Neural cell (in vitro differentiated cells): Measurements from ENCODE around the gene TLX2. TPM values are rescaled to one million over a fixed set of nuclear protein-coding genes. Genes with fewer than 3 reads are reported as not detected.

Experiments used
- H2AFZ ChIP-seq: fragments of 200-600, 300-800 bp; sonication (generic), shearing (Covaris generic); 2 replicates; pipeline ENCODE4 v1.6.0; 2014; ENCODE audit warnings: low read depth, mild to moderate bottlenecking, antibody characterized with exemption, low read length, moderate library complexity
- H3F3A ChIP-seq: fragments of 200-600 bp; shearing (Covaris generic); 2 replicates; pipeline ENCODE4 v1.6.1; 2016; ENCODE audit warnings: mild to moderate bottlenecking, moderate library complexity, mixed read lengths, antibody characterized with exemption, low read length; ENCODE audit not compliant: insufficient read depth, poor library complexity, severe bottlenecking
- H3K27ac ChIP-seq: fragments of 200-600, 300-800 bp; sonication (generic), shearing (Covaris generic); 2 replicates; pipeline ENCODE4 v1.5.1; 2014; ENCODE audit warnings: mild to moderate bottlenecking, low read length, moderate library complexity
- H3K27me3 ChIP-seq: fragments of 300-800, 200-600 bp; sonication (generic), shearing (Covaris generic); 2 replicates; pipeline ENCODE4 v1.6.0; 2014; ENCODE audit warnings: mild to moderate bottlenecking, low read depth, low read length, moderate library complexity; ENCODE audit not compliant: insufficient read depth
- H3K36me3 ChIP-seq: fragments of 300-800, 200-600 bp; sonication (generic), shearing (Covaris generic); 2 replicates; pipeline ENCODE4 v1.5.1; 2014; ENCODE audit warnings: mild to moderate bottlenecking, antibody characterized with exemption, low read length, moderate library complexity; ENCODE audit not compliant: insufficient read depth
- H3K4me2 ChIP-seq: fragments of 300-800, 200-600 bp; sonication (generic), shearing (Covaris generic); 2 replicates; pipeline ENCODE4 v1.6.0; 2014; ENCODE audit warnings: mild to moderate bottlenecking, low read length
- H3K4me3 ChIP-seq: fragments of 300-800, 200-600 bp; sonication (generic), shearing (Covaris generic); 2 replicates; pipeline ENCODE4 v1.5.1; 2014; ENCODE audit warnings: mild to moderate bottlenecking, low read length, moderate library complexity
- H3K79me2 ChIP-seq: fragments of 200-600 bp; shearing (Covaris generic); replicated peaks from 2 replicates; pipeline ENCODE4 v1.6.0; 2014; ENCODE audit warnings: mild to moderate bottlenecking, low read length, moderate library complexity; ENCODE audit not compliant: insufficient read depth
- H3K9ac ChIP-seq: fragments of 300-800, 200-600 bp; sonication (generic), shearing (Covaris generic); 2 replicates; pipeline ENCODE4 v1.6.1; 2016; ENCODE audit warnings: mild to moderate bottlenecking, low read length, mixed read lengths
- H3K9me2 ChIP-seq: fragments of 200-600 bp; shearing (Covaris generic); 2 replicates; pipeline ENCODE4 v1.6.1; 2016; ENCODE audit warnings: mild to moderate bottlenecking, low read length, mixed read lengths; ENCODE audit not compliant: insufficient read depth
- H3K9me3 ChIP-seq: fragments of 200-600, 300-800 bp; sonication (generic), shearing (Covaris generic); 2 replicates; pipeline ENCODE4 v1.6.1; 2016; ENCODE audit warnings: mild to moderate bottlenecking, mixed run types, low read length, moderate library complexity, mixed read lengths
- H4K20me1 ChIP-seq: fragments of 200-600 bp; shearing (Covaris generic); 2 replicates; pipeline ENCODE4 v1.6.1; 2016; ENCODE audit warnings: mild to moderate bottlenecking, mixed run types; ENCODE audit not compliant: insufficient read depth
- CTCF ChIP-seq: fragments of 450-650 bp; IDR thresholded peaks from 2 replicates; pipeline ENCODE4 v1.5.1; 2014; ENCODE audit warnings: antibody characterized with exemption, mild to moderate bottlenecking, moderate library complexity; ENCODE audit not compliant: poor library complexity, severe bottlenecking
- EP300 ChIP-seq: fragments of 450-650 bp; conservative IDR thresholded peaks from 2 replicates; pipeline ENCODE4 v1.6.1; 2014; ENCODE audit warnings: antibody characterized with exemption, mild to moderate bottlenecking, moderate library complexity; ENCODE audit not compliant: poor library complexity, severe bottlenecking
- EZH2 ChIP-seq: fragments of 200-600, 300-800 bp; shearing (Covaris generic), sonication (generic); IDR thresholded peaks from 2 replicates; pipeline ENCODE4 v1.6.1; 2014; ENCODE audit warnings: antibody characterized with exemption, low read length, borderline replicate concordance, mild to moderate bottlenecking; ENCODE audit not compliant: insufficient read depth, poor library complexity, severe bottlenecking
- MXI1 ChIP-seq: fragments of 450-650 bp; conservative IDR thresholded peaks from 2 replicates; pipeline ENCODE4 v1.6.1; 2014; ENCODE audit warnings: antibody characterized with exemption, mild to moderate bottlenecking; ENCODE audit not compliant: poor library complexity, severe bottlenecking
- POLR2AphosphoS5 ChIP-seq: IDR thresholded peaks from 2 replicates; pipeline ENCODE4 v1.6.1; 2012
- RAD21 ChIP-seq: fragments of 450-650 bp; conservative IDR thresholded peaks from 2 replicates; pipeline ENCODE4 v1.6.1; 2014; ENCODE audit warnings: antibody characterized with exemption, mild to moderate bottlenecking, moderate library complexity
- REST ChIP-seq: IDR thresholded peaks from 2 replicates; pipeline ENCODE4 v1.6.1; 2012; ENCODE audit warnings: borderline replicate concordance
- SMC3 ChIP-seq: fragments of 450-650 bp; conservative IDR thresholded peaks from 2 replicates; pipeline ENCODE4 v1.6.1; 2014; ENCODE audit warnings: antibody characterized with exemption, mild to moderate bottlenecking, moderate library complexity; ENCODE audit not compliant: poor library complexity
- TAF1 ChIP-seq: IDR thresholded peaks from 2 replicates; pipeline ENCODE4 v1.6.1; 2012; ENCODE audit warnings: low read depth
- polyA plus RNA-seq: library from polyadenylated mRNA; depleted of rRNA; stranded (reverse); fragments of >200 nt; gene quantifications from 2 replicates; pipeline ENCODE4 v1.2.3, GENCODE V29; 2014

Gene TLX2
- polyA plus RNA-seq, 1 donor from 2014 or later = not detected

- no peak for TF ChIP-seq TAF1
- no peak for TF ChIP-seq SMC3
- TF ChIP-seq EP300 = no peak
- no peaks in the 10 kb centered on the region for H4K20me1 ChIP-seq
- H3K4me3 ChIP-seq = no peak overlapping the region
- H3K27me3 ChIP-seq = peaks cover 30% of the 10 kb centered on the region
- H3K9ac ChIP-seq = no peak overlapping the region
- no peak overlapping the region for H2AFZ ChIP-seq
- H3K9me2 ChIP-seq = no peaks in the 10 kb centered on the region
- no peaks in the 10 kb centered on the region for H3F3A ChIP-seq
- no peak overlapping the region for H3K27ac ChIP-seq
- H3K4me2 ChIP-seq = no peak overlapping the region
- no peaks in the 10 kb centered on the region for H3K9me3 ChIP-seq
- no peaks in the 10 kb centered on the region for H3K36me3 ChIP-seq
- H3K79me2 ChIP-seq = no peaks in the 10 kb centered on the region
Measured at GRCh38 chr2:74546004-74546403, 31.8 kb downstream of the TLX2 start.

- no peak overlapping the region for H2AFZ ChIP-seq
- peak overlapping the region; percentile 55 for H3K4me3 ChIP-seq
- peaks cover 30% of the 10 kb centered on the region for H3K27me3 ChIP-seq
- H3K9ac ChIP-seq = no peak overlapping the region
- no peaks in the 10 kb centered on the region for H3K9me3 ChIP-seq
- no peak overlapping the region for H3K27ac ChIP-seq
- H3K9me2 ChIP-seq = no peaks in the 10 kb centered on the region
- TF ChIP-seq POLR2AphosphoS5 = no peak
- no peak for TF ChIP-seq EZH2
- no peak for TF ChIP-seq REST
- TF ChIP-seq TAF1 = no peak
- no peak for TF ChIP-seq EP300
- TF ChIP-seq RAD21 = no peak
- TF ChIP-seq CTCF = no peak
- TF ChIP-seq MXI1 = no peak
- TF ChIP-seq SMC3 = no peak
- H3F3A ChIP-seq = no peaks in the 10 kb centered on the region
- H3K79me2 ChIP-seq = no peaks in the 10 kb centered on the region
- H3K4me2 ChIP-seq = no peak overlapping the region
- no peaks in the 10 kb centered on the region for H3K36me3 ChIP-seq
- H4K20me1 ChIP-seq = no peaks in the 10 kb centered on the region
Measured at GRCh38 chr2:74548285-74548899, 34.1 kb downstream of the TLX2 start.
